ENCODE data around the gene CYP2A13. TPM values are rescaled to one million over a fixed set of nuclear protein-coding genes. Genes with fewer than 3 reads are reported as not detected.
A peak's percentile ranks its signal among the peaks of the same experiment; 100 is the strongest.
"Not testable (repeated sequence)": the region's sequence is repeated elsewhere in the genome, so short reads cannot be mapped to it uniquely, and the experiment has no call there.

Gene CYP2A13
- total and polyA plus RNA-seq, 12 donors, result not detected

GRCh38 chr19:41123716-41124294 is 35.6 kb downstream of the CYP2A13 start:
- DNase-seq (no peak), ATAC-seq (no peak)
- H3K4me1 ChIP-seq, result peaks cover 0 to 8% (median 5%) of the 10 kb centered on the region in 9 donors
- no peaks in the 10 kb centered on the region for H3K9me3 ChIP-seq
- intact Hi-C loops (cut with DNase I), result loop anchor here in 1 of 10 donors (5.0 kb wide), 1 partner anchor 997 kb away; no protein-coding TSS in a partner anchor
- TF ChIP-seq CTCF (IDR thresholded peaks at IDR 0.05), result no peak
- H3K27ac ChIP-seq, result no peak overlapping the region
- H3K4me3 ChIP-seq, result no peak overlapping the region
- 88 to 90% methylated on average over 11 of the region's 11 CpGs for whole genome bisulfite sequencing, 2 donors
- H3K27me3 ChIP-seq, result peaks cover 0 to 5% (median 0%) of the 10 kb centered on the region in 7 donors
- H3K36me3 ChIP-seq, result no peaks in the 10 kb centered on the region

- H3K9me3 ChIP-seq, H3K27ac ChIP-seq, H3K4me3 ChIP-seq, ATAC-seq, H3K4me1 ChIP-seq, H3K27me3 ChIP-seq, DNase-seq, H3K36me3 ChIP-seq: not testable (repeated sequence)
- intact Hi-C loops (cut with DNase I), result loop anchor here in 1 of 10 donors (5.0 kb wide), 1 partner anchor 309 kb away; no protein-coding TSS in a partner anchor
- 49 to 54% methylated on average over 2 of the region's 2 CpGs for WGBS, 2 donors
- peak; percentile 40 to 74 (median 66) for TF ChIP-seq CTCF (IDR thresholded peaks at IDR 0.05)
Measured at GRCh38 chr19:41126765-41127203, 38.5 kb downstream of the CYP2A13 start.

GRCh38 chr19:41127362-41127761 is 39.1 kb downstream of the CYP2A13 start:
- not testable (repeated sequence) for DNase-seq, H3K4me3 ChIP-seq, H3K4me1 ChIP-seq, H3K27me3 ChIP-seq, ATAC-seq, H3K9me3 ChIP-seq, H3K36me3 ChIP-seq, H3K27ac ChIP-seq
- intact Hi-C loops (cut with DNase I), result loop anchor here in 1 of 10 donors (5.0 kb wide), 1 partner anchor 310 kb away; no protein-coding TSS in a partner anchor
- WGBS, 2 donors, result 79 to 83% methylated on average over 7 of the region's 7 CpGs

- H3K36me3 ChIP-seq, H3K9me3 ChIP-seq, H3K4me1 ChIP-seq, H3K27me3 ChIP-seq, H3K27ac ChIP-seq: not testable (repeated sequence)
- TF ChIP-seq CTCF (IDR thresholded peaks at IDR 0.05), result peak in 7 of 9 donors; percentile 16 to 51 (median 30)
- 0 to 1% methylated on average over 19 to 29 of the region's 29 CpGs for WGBS, 2 donors
- peak overlapping the region in 5 of 10 donors; percentile 25 to 34 (median 28) for H3K4me3 ChIP-seq
- DNase-seq (peak; percentile 82), ATAC-seq (peak; percentile 85 to 96 (median 91))
- intact Hi-C loops (cut with DNase I), result loop anchor here in 1 of 10 donors (5.0 kb wide), 1 partner anchor 311 kb away; no protein-coding TSS in a partner anchor
Measured at GRCh38 chr19:41127801-41128300, 39.6 kb downstream of the CYP2A13 start.

- intact Hi-C loops (cut with DNase I), result loop anchor here in 1 of 10 donors (5.0 kb wide), 1 partner anchor 311 kb away; no protein-coding TSS in a partner anchor
- WGBS, 2 donors, result 68 to 73% methylated on average over 6 of the region's 6 CpGs
- ATAC-seq, result no peak
- TF ChIP-seq CTCF (IDR thresholded peaks at IDR 0.05), result no peak
- Histone ChIP-seq H3K4me3 (no peak overlapping the region), H3K9me3 (no peaks in the 10 kb centered on the region), H3K27me3 (peaks cover 0 to 6% (median 0%) of the 10 kb centered on the region in 7 donors), H3K36me3 (no peaks in the 10 kb centered on the region), H3K4me1 (peaks cover 0 to 8% (median 5%) of the 10 kb centered on the region in 9 donors), H3K27ac (no peak overlapping the region)
- no peak for DNase-seq
Measured at GRCh38 chr19:41128692-41129091, 40.4 kb downstream of the CYP2A13 start.
